Inflammatory macrophage (primary cell): ENCODE measurements around the gene OSCP1.

Experiments used
- DNase-seq, 2 donors: peaks; one replicate each; pipeline ENCODE4 v3.0.0-alpha.2; 2020 to 2022

Gene OSCP1

DNA sequence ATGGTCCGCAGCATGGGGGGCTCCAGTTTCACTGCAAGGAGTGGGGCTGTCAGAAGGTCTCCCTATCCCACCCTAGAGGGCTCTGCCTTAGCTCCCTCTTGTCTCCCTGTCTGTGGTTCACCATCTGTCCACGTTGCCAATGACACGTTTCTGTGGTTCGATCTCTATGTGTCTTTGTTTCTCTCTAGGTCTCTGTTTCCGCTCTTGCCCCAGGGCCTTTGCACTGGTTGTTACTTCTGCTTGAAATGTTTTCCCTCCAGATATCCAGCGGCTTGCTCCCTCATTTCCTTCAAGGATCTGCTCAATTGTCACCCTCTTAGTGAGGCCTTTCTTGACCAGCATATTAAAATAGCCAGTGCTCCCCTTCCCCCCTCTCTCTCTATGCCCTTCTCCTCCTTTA, 22.4 kb upstream of the OSCP1 start:
- DNase-seq: no peak

DNA sequence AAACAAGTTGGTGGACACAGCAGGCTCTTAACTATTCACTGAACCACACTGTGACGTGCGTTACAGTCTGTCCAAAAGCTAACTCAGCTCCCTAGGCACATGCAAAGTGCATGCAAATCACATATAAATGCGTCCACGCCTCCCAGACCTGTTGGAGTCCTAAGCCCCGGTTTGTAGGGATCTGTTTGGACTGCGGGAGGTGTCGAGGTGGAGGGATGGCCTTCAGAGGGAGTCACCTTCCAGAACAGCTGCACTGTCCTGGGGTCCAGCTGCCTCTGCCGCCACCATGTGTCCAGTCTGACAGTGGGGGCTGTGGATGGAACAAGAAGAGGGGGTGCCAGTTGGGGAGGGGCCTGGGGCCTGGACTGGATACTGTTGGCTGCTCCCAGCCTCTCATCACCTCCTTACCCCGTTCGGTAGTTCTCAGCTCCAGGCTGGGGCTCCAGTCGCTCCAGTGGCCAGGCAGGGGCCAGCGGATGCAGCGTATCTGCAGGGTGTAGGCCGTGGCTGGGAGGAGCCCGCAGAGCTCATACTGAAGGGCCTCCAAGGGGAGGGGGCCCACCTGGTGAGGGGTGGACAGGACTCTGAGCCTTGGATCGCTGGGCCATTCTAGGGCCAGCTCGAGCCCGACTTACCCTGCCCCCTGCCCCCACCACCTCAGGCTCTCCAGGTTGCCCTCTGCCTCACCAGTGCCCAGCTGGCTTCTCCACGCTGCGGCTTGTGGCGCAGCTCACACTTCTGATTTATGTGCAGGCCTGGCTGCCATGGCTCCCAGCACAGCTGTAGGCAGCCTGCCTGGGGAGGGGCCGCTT, 21.8 kb upstream of the OSCP1 start:
- DNase-seq: no peak

DNA sequence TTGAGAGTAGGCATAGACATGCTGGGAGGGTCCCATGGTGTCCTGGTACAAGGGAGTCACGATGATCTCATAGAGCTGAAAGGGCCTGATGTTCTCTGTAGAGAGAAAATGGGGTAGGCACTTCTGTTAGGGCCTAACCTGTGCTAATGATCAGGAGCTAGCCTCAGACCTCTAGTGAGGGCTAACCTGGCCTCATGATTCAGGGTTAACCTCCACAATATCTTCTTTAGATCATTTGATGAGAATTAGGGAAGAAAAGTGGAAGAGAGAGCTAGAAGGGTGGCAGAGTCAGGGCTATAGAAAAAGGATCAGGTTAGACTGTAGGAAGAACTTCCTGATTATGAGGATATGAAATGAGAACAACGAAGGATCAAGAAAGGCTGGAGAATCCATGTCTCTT, 18.9 kb upstream of the OSCP1 start:
- DNase-seq: no peak

DNA sequence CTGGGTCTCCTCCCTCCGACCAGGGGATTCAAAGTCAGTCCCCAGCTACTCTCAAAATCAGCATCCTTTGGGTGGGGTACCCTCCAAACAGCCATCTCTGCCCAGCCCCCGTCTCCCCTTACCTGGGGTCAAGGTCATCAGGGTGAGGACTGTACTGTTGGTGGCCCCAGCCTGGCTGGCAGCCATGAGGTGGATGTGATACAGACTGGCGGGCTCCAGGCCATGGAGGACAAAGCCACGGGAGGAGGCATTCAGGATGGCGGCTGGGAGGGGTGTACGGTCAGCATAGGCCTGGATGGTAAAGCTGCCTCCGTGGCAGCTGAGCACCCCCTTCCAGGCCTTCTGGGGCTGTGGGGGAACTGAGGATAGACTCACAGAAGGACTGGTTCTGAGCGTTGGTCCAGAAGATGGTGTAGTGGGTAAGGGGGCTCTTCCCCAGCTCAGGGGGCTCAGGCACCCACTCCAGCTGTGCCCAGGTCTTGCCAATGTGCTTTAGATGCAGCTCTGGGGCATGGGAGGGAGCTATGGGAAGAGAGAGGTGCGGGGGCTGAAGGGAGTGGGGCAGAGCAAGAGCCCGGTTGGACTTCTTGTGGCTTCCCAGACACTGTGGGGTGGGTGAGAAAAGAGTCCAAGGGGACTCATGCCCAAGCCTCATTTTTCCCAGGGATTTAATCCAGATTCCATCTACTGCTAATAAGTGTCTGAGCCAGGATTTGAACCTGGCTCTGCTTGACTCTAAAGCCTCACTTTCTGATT, 17.6 kb upstream of the OSCP1 start:
- DNase-seq: no peak

DNA sequence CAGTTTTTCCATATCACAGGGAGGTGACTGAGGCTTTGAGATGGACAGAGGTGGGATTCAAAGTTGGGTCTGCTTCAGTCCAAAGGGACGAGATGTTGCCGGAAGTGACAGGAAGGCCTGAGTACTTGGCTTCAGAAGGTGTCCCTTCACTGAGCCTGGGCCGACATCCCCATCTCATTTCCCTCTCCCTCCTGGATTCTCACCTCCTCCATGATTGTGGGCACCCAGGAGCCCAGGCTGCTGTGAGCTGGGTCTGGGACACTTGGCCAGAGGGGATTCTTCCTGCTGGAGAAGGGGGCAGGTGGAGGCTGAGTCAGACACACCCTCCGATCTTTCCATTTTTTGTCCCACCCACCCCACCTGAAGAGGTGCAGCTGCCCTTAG, 16.8 kb upstream of the OSCP1 start:
- DNase-seq: no peak

DNA sequence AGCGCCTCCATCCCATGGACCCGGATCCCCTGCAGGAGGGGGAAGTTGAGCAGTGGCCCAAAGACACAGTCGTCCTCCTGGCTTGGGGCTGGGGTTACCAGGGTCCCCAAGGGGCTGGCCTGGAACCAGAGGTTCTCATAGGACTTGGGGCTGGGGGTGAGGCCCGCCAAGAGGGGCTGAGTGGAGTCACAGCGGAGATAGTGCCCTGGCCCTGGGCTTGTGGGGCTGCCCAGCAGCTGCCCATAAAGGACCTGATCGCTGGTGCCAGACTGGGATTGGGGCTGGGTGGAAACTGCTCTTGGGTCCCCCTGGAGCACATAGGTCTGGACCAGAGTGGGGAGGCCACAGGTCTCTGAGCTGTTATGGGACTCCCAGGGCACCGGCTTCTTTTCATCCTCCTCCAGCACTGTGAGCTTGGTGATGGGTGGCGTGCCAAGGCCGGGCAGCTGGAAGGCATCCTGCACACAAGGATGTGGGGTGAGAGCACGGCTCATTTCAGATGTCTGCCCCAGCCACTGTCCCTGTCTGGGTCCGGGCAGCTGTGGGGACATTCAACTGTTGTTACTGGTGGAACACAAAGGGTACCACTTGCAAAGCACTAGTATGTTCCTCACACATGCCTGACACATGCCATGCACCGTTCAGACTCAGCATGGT, 16.2 kb upstream of the OSCP1 start:
- no peak for DNase-seq

DNA sequence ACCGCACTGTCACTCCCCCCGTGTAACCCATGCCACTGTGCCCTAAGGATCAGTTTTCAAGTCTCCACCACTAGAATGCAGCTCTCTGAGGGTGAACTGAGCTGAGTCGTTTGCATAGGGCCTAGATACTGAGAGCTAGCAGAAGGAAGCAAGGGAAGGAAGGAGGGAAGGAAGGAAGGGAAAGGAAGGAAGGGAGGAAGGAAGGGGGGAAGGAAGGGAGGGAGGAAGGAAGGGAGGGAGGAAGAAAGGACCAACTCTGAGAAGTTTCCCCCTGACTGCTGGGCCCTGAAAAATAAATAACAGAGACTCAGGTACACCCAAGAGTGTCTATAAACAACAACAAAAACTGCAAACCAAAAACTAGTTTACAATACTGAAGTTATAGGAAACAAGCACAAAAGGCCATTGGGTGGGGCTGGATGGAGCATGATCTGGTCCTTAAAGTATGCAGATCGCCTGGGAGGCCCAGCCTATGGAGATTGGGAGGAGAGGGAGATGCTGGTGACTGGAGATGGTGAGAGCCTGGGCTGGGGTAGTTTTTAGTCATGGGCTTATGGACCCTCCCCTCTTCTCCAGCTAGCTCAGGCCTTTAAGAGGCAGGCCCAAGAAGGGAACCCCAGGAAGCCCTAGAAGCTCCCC, 15.6 kb upstream of the OSCP1 start:
- no peak for DNase-seq

DNA sequence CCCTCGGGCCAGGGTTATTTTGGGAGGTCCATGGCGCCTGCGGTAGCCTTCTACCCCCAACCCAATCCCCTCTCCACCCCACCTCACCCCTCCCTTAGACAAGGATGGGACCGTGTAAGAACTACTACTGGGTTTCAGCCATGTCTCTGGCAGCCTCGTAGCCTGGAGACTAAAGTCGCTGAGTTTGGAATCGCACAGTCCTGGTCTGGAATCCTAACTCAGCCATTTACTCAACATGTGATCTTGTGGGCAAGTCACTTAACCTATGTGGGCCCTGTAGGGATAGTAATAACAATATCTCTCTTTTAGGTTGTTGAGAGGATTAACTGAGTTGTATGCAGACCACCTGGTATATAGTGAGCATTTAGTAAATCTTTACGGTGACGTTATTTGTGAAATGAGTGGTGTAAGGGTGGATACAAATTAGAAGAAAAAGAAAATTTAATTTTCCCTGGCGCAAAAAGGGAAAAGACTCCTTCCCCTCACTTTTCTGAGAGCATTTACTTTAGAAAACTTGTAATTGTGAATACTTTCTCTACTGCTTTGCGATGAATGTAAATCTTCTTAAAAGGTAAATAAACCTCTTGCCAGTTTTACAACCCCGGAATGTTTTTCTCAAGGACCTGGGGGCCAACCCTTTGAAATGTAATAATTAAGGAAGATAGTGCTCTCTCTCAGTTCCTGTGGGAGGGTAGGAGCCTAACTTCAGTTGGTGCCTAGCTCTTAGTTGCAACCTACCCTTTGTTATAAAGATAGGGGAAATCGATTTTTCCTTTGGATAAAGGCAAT, 14.5 kb upstream of the OSCP1 start:
- peak in 1 of 2 donors; percentile 10 for DNase-seq

DNA sequence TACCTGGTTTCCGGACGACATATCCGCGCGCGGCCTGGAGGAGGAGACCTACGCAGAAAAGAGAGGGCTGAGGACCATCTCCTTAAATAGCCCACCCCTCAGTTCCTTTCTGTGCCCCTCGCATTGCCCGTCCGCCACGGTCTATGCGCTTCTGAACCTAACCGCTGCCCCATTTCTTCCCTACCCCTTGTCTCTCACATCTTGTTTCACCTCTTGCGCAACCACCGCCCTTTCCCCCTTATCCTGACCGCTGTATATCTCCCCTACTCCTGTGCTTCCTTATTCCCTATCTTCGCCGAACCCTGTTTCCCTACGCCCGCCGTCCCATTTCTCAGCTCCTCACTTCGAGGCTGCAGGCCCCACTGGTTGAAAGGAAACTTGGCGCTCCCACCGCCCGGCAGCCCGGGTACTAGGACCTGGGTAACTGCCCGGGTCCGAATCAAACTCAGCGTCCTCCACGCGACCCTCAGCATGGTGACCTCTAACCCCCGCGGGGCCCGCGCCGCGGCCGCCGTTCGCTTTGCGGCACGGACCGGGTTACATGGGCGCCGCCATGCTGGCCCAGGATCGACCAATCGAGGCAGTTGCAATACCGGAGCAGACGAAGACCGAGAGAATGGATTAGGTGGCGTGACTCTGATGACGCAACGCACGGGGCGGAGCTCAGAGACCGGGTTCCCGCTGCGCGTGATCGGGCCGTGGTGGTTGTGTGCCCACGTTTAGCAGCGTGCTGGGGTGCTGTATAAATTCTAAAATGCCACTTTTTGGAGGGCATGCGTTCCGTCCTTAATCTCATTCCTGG, 13.8 kb upstream of the OSCP1 start, which contains the start of gene MRPS15:
TSS of gene MRPS15 (minus strand) at position 582 of the 802 bp plus-strand sequence. CDS start at position 473, 109 bp downstream.
- DNase-seq: peak; percentile 99

DNA sequence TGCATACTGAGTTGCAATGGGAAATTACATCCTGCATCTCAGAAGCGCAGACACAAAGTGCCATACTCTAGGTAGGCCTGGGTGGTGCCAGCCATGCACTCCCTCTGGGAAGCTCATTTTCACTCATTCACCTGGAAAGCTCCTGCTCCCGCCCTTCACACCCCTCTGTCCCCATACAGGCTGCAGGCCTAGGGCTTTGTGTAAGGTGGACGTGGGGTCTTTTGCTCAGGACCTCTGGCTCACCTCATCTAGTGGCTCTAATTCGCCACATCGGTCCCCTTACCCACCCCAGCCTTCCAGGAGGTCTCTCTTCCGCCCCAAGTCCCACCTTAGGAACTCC, 13.2 kb upstream of the OSCP1 start:
- no peak for DNase-seq

DNA sequence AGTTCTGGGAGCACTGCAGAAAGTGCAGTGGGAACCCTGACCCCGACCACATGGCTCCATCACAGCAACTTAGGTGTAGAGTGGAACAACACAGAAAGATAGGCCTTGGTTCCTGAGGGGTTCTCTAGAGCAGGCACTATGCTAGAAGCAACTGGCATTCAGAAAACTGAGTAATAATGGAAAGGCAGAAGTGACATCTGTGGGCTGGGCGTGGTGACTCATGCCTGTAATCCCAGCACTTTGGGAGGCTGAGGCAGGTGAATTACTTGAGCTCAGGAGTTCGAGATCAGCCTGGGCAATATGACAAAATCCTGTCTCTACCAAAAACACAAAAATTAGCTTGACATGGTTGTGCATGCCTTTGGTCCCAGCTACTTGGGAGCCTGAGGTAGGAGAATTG, 8.7 kb upstream of the OSCP1 start:
- DNase-seq: peak; percentile 54 to 66

DNA sequence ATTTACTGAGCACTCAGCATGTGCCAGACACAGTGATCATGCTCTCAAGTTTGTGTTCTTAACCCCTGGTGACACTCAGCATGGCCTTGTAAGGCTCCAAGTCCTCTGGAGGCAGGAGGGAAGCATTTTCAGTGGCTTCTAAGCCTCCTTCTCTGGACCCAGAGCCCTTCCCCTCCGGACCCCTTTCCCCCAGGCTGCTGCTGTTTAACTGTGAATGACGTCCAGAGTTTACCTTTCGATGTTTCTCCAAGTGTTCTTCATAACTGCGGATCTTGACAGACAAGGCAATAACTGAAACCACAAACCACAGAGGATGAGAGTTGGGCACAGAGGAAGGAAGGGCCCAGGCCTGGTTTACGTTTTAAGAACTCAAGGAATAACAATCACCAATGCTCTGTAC, 7.4 kb upstream of the OSCP1 start:
- peak; percentile 28 to 37 for DNase-seq

DNA sequence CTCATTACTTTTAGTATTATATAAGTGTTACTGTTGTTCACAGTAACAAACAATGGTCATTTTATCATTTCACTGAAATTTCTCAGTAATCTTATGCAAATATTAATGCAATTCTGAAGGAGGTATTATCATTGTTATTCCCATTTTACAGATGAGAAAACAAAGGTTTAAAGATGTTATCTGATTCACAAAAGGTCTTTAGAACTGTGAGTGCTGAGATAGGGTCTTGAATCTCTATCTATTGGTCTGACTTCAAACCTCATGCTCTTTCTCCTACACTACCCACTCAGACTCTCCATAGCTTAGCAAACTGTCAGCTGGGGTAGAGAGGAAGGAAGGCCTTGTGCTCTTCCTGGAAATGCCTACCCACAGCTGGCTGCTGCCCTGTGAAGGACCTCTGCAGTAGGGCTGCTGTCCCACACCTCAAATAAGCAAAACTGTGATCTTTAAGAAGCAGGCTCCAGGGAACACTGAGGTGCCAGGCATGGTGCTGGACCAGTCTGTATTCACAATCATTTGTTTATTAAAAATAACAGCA, 6.2 kb upstream of the OSCP1 start:
- DNase-seq: peak; percentile 37 to 57

DNA sequence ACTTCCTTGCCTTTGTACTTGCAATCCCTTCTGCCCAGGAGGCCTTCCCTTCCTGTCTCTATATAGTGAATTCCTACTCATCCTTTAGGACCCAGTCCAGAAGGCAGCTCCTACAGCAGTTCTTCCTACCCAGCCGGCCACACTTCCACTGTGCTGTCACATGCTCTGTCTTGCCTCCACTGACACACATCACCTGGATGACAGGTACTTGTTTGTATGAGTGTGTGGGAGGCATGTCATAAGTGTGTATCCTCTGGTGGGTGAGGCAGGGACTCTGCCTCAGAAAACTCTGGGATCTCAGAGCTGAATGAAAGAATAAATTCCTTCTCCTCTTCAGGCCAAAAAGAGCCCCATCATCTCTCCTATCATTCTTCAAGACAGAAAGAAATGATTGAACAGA, 5.1 kb upstream of the OSCP1 start:
- DNase-seq: no peak

DNA sequence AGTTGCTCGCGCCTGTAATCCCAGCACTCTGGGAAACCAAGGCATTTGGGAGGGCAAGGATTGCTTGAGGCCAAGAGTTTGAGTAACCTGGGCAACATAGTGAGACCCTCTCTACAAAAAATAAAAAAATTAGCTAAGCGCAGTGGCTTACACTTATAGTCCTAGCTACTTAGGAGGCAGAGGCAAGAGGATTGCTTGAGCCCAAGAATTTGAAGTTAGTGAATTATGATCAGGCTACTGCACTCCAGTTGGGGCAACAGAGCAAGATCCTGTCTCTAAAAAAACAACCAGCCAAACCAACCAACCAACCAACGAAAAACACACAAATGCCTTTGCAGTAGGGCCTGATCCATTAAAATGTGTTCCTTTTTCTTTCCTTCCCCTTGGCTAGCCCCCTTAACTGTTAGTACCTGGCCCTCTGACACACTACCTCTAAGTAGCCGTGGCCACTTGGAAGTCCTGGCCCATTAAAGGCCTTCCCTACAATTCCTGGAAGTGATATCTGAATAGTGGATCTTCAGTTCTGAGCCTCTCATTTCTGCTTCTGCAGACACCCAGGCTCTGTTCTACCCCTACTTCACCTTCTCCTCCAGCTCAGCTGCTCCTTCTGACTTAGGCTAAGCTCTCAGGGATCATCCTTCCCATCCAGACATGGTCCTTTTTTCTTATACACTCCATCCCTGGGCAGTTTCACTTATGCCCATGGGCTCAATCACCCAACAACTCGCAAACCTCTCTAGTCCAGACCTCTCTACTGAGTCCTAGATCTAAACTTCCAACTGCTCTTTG, 3.5 kb upstream of the OSCP1 start:
- no peak for DNase-seq

DNA sequence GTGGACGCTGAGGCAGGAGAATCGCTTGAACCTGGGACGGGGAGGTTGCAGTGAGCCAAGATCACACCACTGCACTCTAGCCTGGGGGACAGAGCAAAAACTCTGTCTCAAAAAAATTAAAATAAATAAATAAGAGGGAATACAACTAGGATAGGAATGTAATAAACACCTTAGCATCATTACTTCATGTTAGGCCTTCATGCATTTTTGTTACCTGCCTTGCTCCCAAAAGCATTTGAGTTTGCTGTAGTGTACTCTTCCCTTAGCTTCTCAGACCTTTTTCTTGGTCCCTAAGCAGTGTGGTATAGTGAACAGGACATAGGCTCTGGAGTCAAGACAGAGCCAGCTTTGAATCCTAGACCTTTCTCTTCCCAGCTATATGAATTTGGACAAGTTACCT, 2.8 kb upstream of the OSCP1 start:
- no peak for DNase-seq

DNA sequence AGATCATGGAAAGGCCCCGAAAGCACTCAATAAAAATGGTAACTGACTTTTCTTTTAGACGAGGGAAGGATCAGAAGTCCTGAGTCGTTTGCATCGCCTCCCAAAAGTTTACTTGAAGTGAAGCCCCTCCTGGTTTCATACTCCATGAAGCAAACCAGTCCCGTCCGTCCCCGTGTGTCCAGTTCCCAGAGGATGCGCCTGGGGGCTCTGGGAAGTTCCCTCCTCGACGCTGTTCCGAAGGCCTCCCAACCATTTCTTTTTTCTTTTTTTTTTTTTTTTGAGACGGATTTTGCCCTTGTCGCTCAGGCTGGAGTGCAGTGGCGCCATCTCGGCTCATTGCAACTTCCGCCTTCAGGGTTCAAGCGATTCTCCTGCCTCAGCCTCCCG, 661 bp upstream of the OSCP1 start:
- no peak for DNase-seq

DNA sequence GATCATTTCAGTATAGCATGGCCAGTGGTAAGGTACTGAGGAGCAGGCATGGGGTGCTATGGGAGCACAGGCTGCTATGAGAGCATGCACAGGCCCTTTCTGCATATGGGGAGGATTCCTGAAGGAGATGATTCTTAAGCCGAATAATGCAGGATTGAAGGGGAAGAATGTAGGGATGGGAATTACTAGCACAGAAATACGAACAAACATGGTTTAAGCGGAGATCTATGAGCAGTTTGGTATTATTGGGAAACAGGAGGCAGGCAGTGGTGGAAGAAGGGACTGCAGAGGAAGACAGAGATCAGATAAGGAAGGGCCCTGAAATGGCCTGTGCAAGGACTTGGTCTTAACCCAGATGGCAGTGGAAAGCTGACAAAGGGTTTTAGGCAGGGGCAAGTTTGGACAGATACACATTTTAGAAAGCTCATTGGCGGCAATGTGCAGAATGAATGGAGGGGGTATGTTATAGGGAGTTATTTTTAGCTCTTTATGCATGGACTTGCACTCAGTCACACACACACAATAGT, 1.7 kb downstream of the OSCP1 start:
- DNase-seq: no peak

DNA sequence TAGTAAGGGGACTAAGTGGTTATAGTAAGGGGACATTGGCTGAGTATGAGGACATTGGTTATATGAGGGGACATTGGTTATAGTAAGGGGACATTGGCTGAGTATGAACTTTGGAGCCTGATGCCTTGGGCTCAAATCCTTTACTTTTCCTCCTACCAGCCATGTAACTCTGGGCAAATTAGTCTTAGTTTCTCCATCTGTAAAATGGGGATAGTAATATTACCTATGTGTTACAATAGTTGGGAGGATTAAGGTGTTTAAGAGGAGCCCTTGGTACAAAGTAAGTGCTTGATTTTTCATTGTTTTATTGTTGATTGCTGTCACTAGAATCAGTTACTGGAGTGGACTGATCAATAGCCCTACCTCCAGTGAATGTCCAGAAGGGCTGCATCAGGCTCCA, 2.8 kb downstream of the OSCP1 start:
- DNase-seq: no peak

DNA sequence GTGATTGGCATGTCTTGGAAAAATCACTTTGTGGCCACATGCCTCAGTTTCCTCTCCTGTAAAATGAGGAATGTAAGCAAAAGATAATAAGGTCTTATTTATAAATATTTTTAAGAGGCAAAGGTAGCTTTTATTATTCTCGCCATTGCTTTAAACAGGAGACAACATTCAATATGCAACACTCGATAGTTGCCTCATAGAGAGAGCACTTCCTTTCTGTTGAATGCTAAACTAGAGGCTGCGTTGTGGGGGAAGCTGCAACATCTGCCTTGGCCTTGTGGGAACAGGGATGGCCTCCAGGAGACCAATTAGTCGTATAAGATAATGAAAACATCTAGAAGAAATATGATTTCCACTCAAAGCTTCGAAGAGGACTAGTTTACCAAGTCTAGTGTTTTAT, 3.5 kb downstream of the OSCP1 start:
- DNase-seq: peak; percentile 67 to 70
